Measurements from ENCODE around the gene NDUFAF4.

- TF ChIP-seq CTCF (conservative IDR thresholded peaks at IDR 0.05; ENCODE audit: low read depth in 2 of 2) (no peak), EZH2 (IDR thresholded peaks at IDR 0.05; ENCODE audit: low read depth, unreplicated experiment) (no peak), EZH2phosphoT487 (IDR thresholded peaks at IDR 0.05; ENCODE audit: unreplicated experiment) (no peak), ZNF331 (CRISPR knock-in tag; IDR thresholded peaks at IDR 0.05; ENCODE audit: low read depth) (no peak), POLR2AphosphoS5 (IDR thresholded peaks at IDR 0.05; ENCODE audit: low read depth) (no peak), ZNF114 (CRISPR knock-in tag; IDR thresholded peaks at IDR 0.05) (no peak), CREB1 (CRISPR knock-in tag; IDR thresholded peaks at IDR 0.05; ENCODE audit: low read depth) (no peak), REST (IDR thresholded peaks at IDR 0.05; ENCODE audit: unreplicated experiment) (no peak), ETS1 (IDR thresholded peaks at IDR 0.05) (no peak)
Observed at GRCh38 chr6:96865055-96865405, 32.7 kb downstream of the NDUFAF4 start.
